Keratinocyte (primary cell): ENCODE data around the gene HEBP2. TPM values are rescaled to one million over a fixed set of nuclear protein-coding genes. Genes with fewer than 3 reads are reported as not detected.

ENCODE experiments used
- DNase-seq: peaks from one replicate; pipeline ENCODE4 v3.0.0-alpha.2; 2011; ENCODE audit warnings: low read depth, missing footprints, low spot score
- FAIRE-seq: peaks from 2 replicates; lab custom pipeline; 2011; peaks lifted over from hg19 to GRCh38; lab: Jason Lieb, UNC
- H2AFZ ChIP-seq: 2 replicates; pipeline ENCODE4 v1.6.0; 2012; ENCODE audit warnings: low read length, control low read depth, inconsistent platforms; ENCODE audit not compliant: control insufficient read depth
- H3K27ac ChIP-seq: 2 replicates; pipeline ENCODE4 v1.5.1; 2011; ENCODE audit warnings: low read length; ENCODE audit not compliant: control insufficient read depth, insufficient read depth
- H3K27me3 ChIP-seq: 3 replicates; pipeline ENCODE4 v1.6.0; 2011; ENCODE audit warnings: low read length; ENCODE audit not compliant: control insufficient read depth, insufficient read depth; ENCODE audit errors: extremely low read depth
- H3K36me3 ChIP-seq, 2 experiments: 2 replicates in 1 of 2; 3 replicates in 1 of 2; pipeline ENCODE4 v1.5.1; 2011; ENCODE audit warnings: low read length in 2 of 2, mild to moderate bottlenecking in 1 of 2; ENCODE audit not compliant: control insufficient read depth in 2 of 2, insufficient read depth in 2 of 2; ENCODE audit errors: extremely low read depth in 1 of 2
- H3K4me1 ChIP-seq: 3 replicates; pipeline ENCODE4 v1.5.1; 2011; ENCODE audit warnings: low read length; ENCODE audit not compliant: control insufficient read depth, insufficient read depth; ENCODE audit errors: extremely low read depth
- H3K4me2 ChIP-seq: 3 replicates; pipeline ENCODE4 v1.6.0; 2011; ENCODE audit warnings: low read depth, low read length; ENCODE audit not compliant: control insufficient read depth, insufficient read depth; ENCODE audit errors: extremely low read depth
- H3K4me3 ChIP-seq, 3 experiments: fragments of 200-600 bp in 1 of 3; sonication (generic) in 1 of 3; 2 replicates in 2 of 3; 3 replicates in 1 of 3; pipeline ENCODE4 v1.5.1; 2011 to 2016; ENCODE audit warnings: low read length in 3 of 3, mild to moderate bottlenecking in 3 of 3, control low read depth in 2 of 3, inconsistent platforms in 1 of 3, low read depth in 1 of 3, mixed read lengths in 1 of 3, mixed run types in 1 of 3, moderate library complexity in 1 of 3; ENCODE audit not compliant: control insufficient read depth in 2 of 3, insufficient read depth in 2 of 3; ENCODE audit errors: extremely low read depth in 1 of 3
- H3K79me2 ChIP-seq: 2 replicates; pipeline ENCODE4 v1.6.0; 2012; ENCODE audit warnings: low read length; ENCODE audit not compliant: control insufficient read depth, insufficient read depth
- H3K9ac ChIP-seq: 3 replicates; pipeline ENCODE4 v1.6.0; 2011; ENCODE audit warnings: low read length; ENCODE audit not compliant: control insufficient read depth, insufficient read depth; ENCODE audit errors: extremely low read depth
- H3K9me1 ChIP-seq: 3 replicates; pipeline ENCODE4 v1.6.0; 2011; ENCODE audit warnings: low read length; ENCODE audit not compliant: control insufficient read depth, insufficient read depth; ENCODE audit errors: extremely low read depth
- H3K9me3 ChIP-seq: 2 replicates; pipeline ENCODE4 v1.5.1; 2012; ENCODE audit warnings: low read depth, low read length; ENCODE audit not compliant: control insufficient read depth
- H4K20me1 ChIP-seq: 3 replicates; pipeline ENCODE4 v1.6.0; 2011; ENCODE audit warnings: low read length; ENCODE audit not compliant: control insufficient read depth, insufficient read depth; ENCODE audit errors: extremely low read depth
- EZH2 ChIP-seq: IDR thresholded peaks from one replicate; pipeline ENCODE4 v1.6.1; 2012; ENCODE audit warnings: inconsistent platforms, mild to moderate bottlenecking, low read length, moderate library complexity
- dilution Hi-C: fragments of 300-500 bp; cut with MboI; formaldehyde crosslinking; loops from one replicate; pipeline ENCODE4 v1.7.0; 2020; ENCODE audit warnings: low sequenced_read_pairs; ENCODE audit not compliant: extremely low pct_ligation_motif_present
- polyA plus RNA-seq, 5 experiments: library from polyadenylated mRNA; depleted of rRNA in 3 of 5; stranded (reverse) in 3 of 5; stranded (forward) in 1 of 5; unstranded in 1 of 5; fragments of >200 nt; gene quantifications; 1 replicate in 1 of 5; 2 replicates in 3 of 5; 3 replicates in 1 of 5; pipeline versions ENCODE4 v1.2.1 to v1.2.3, GENCODE V29; 2011 to 2012; ENCODE audit warnings: missing spikeins in 2 of 5, low read depth in 1 of 5, low replicate concordance in 1 of 5
- TF ChIP-seq, protein P1 (sequence below), 3 experiments: IDR thresholded peaks in 1 of 3; conservative IDR thresholded peaks in 1 of 3; optimal IDR thresholded peaks in 1 of 3; 2 replicates in 2 of 3; 3 replicates in 1 of 3; pipeline versions ENCODE3 to v1.5.1; 2011; ENCODE audit warnings: low read length in 3 of 3, mild to moderate bottlenecking in 3 of 3, moderate library complexity in 2 of 3, control low read depth in 1 of 3, inconsistent platforms in 1 of 3; ENCODE audit not compliant: insufficient read depth in 2 of 3; ENCODE audit errors: extremely low read depth in 1 of 3

Gene HEBP2
- polyA plus RNA-seq, 1 donor (not counting 4 experiments of a cell fraction or from before 2014, with no cell fraction given): 41.9 TPM

GRCh38 chr6:138426500-138427123, 22.6 kb downstream of the HEBP2 start:
- Histone ChIP-seq H3K9me3 (no peaks in the 10 kb centered on the region), H4K20me1 (no peaks in the 10 kb centered on the region), H3K27me3 (no peaks in the 10 kb centered on the region), H3K27ac (no peak overlapping the region), H3K9me1 (no peaks in the 10 kb centered on the region), H3K4me1 (no peaks in the 10 kb centered on the region), H3K36me3 (peaks cover 20 to 34% of the 10 kb centered on the region in 2 experiments), H3K9ac (no peak overlapping the region), H2AFZ (no peak overlapping the region), H3K4me3 (no peak overlapping the region), H3K4me2 (no peak overlapping the region), H3K79me2 (no peaks in the 10 kb centered on the region)
- no peak for DNase-seq
- dilution Hi-C loops: no loop called here
- TF ChIP-seq, protein P1, sequence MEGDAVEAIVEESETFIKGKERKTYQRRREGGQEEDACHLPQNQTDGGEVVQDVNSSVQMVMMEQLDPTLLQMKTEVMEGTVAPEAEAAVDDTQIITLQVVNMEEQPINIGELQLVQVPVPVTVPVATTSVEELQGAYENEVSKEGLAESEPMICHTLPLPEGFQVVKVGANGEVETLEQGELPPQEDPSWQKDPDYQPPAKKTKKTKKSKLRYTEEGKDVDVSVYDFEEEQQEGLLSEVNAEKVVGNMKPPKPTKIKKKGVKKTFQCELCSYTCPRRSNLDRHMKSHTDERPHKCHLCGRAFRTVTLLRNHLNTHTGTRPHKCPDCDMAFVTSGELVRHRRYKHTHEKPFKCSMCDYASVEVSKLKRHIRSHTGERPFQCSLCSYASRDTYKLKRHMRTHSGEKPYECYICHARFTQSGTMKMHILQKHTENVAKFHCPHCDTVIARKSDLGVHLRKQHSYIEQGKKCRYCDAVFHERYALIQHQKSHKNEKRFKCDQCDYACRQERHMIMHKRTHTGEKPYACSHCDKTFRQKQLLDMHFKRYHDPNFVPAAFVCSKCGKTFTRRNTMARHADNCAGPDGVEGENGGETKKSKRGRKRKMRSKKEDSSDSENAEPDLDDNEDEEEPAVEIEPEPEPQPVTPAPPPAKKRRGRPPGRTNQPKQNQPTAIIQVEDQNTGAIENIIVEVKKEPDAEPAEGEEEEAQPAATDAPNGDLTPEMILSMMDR (optimal IDR thresholded peaks at IDR 0.05 in 1 of 3, IDR thresholded peaks at IDR 0.05 in 1 of 3, conservative IDR thresholded peaks at IDR 0.05 in 1 of 3; ENCODE audit: extremely low read depth in 1 of 3, insufficient read depth in 2 of 3, low read length in 3 of 3): no peak
- TF ChIP-seq EZH2: no peak
- peak; percentile 46 for FAIRE-seq

GRCh38 chr6:138427701-138428100, 23.7 kb downstream of the HEBP2 start:
- FAIRE-seq: no peak
- Histone ChIP-seq H4K20me1 (no peaks in the 10 kb centered on the region), H3K4me2 (no peak overlapping the region), H3K4me3 (no peak overlapping the region), H3K27ac (no peak overlapping the region), H3K9me3 (no peaks in the 10 kb centered on the region), H3K4me1 (no peaks in the 10 kb centered on the region), H3K36me3 (peaks cover 25 to 34% of the 10 kb centered on the region in 2 experiments), H3K9me1 (no peaks in the 10 kb centered on the region), H3K9ac (no peak overlapping the region), H2AFZ (no peak overlapping the region), H3K79me2 (no peaks in the 10 kb centered on the region), H3K27me3 (no peaks in the 10 kb centered on the region)
- no peak for TF ChIP-seq EZH2
- TF ChIP-seq, protein P1 (optimal IDR thresholded peaks at IDR 0.05 in 1 of 3, IDR thresholded peaks at IDR 0.05 in 1 of 3, conservative IDR thresholded peaks at IDR 0.05 in 1 of 3; ENCODE audit: extremely low read depth in 1 of 3, insufficient read depth in 2 of 3, low read length in 3 of 3): no peak
- dilution Hi-C loops: no loop called here
- DNase-seq: no peak
